ENCODE results near the gene DLG2.

GRCh38 chr11:84117394-84117793 is 1509.8 kb downstream of the DLG2 start:
- TF ChIP-seq, protein P1, sequence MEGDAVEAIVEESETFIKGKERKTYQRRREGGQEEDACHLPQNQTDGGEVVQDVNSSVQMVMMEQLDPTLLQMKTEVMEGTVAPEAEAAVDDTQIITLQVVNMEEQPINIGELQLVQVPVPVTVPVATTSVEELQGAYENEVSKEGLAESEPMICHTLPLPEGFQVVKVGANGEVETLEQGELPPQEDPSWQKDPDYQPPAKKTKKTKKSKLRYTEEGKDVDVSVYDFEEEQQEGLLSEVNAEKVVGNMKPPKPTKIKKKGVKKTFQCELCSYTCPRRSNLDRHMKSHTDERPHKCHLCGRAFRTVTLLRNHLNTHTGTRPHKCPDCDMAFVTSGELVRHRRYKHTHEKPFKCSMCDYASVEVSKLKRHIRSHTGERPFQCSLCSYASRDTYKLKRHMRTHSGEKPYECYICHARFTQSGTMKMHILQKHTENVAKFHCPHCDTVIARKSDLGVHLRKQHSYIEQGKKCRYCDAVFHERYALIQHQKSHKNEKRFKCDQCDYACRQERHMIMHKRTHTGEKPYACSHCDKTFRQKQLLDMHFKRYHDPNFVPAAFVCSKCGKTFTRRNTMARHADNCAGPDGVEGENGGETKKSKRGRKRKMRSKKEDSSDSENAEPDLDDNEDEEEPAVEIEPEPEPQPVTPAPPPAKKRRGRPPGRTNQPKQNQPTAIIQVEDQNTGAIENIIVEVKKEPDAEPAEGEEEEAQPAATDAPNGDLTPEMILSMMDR (IDR thresholded peaks at IDR 0.05; ENCODE audit: low read depth, low read length, poor library complexity, severe bottlenecking): no peak
- TF ChIP-seq EZH2phosphoT487 (IDR thresholded peaks at IDR 0.05; ENCODE audit: borderline replicate concordance, low read length): no peak

All from DOHH2 (cell line).